Measurements from ENCODE around the gene MT2A. TPM values are rescaled to one million over a fixed set of nuclear protein-coding genes. Genes with fewer than 3 reads are reported as not detected.

Gene MT2A
- total and polyA plus RNA-seq, 10 donors: 25.3 to 176 (median 60.5) TPM

DNA sequence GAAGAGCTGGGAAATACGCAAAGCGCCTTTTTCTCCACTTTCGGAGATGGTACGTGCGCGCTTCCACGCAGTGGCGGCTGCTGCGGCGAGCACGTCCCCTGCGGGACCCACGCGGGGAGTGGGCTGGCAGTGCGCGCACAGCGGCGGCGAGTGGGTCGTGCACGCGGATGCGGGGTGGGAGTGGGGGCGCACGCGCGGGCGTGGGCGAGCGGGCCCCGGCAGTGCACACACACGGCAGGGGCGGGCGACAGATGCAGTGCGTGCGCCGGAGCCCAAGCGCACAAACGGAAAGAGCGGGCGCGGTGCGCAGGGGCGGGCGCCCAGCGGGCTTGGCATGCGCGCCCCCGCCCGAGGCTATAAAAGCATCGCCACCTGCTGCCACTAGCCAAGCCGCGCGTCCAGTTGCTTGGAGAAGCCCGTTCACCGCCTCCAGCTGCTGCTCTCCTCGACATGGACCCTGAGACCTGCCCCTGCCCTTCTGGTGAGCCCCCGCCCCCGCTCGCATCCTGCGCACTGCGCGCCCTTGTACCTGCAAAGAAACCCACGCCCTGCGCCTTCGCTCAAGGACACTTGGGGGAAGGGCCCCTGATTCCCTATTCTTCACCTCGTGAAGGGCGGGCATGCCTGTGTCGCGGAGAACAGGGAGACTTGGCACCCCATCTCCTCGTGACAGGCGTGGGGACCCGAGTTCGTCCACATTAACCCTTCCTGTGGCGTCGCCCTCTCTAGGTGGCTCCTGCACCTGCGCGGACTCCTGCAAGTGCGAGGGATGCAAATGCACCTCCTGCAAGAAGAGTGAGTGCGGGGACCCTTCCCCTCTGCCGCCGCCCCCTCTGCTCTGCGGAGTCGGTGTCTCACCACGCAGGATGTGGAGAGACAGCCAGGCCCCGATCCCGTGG, 19.0 kb upstream of the MT2A start, which contains the start of gene MT3:
MT3 (plus strand) TSS at position 388 of the 899 bp plus-strand sequence; CDS start at position 451, 63 bp downstream.
- intact Hi-C loops (cut with DNase I; ENCODE audit: low total_unique reads): no loop called here
- Histone ChIP-seq H3K27me3 (replicated peaks in 1 of 7) (peaks cover 0 to 54% (median 23%) of the 10 kb centered on the region in 7 donors), H3K36me3 (no peaks in the 10 kb centered on the region), H3K4me3 (peak within 1 kb of the TSS; percentile 23 to 69 (median 36)), H3K4me1 (peaks cover 8 to 16% (median 13%) of the 10 kb centered on the region in 6 donors), H3K27ac (no peak within 1 kb of the TSS), H3K9me3 (peaks cover 0 to 6% (median 0%) of the 10 kb centered on the region in 8 donors)
- WGBS, 5 donors: 5 to 10% (median 5%) methylated on average over 30 to 87 of the region's 87 CpGs
- no peak for DNase-seq
- TF ChIP-seq POLR2A (IDR thresholded peaks at IDR 0.05) (no peak), CTCF (IDR thresholded peaks at IDR 0.05 in 8 of 11, conservative IDR thresholded peaks at IDR 0.05 in 3 of 11) (no peak), POLR2AphosphoS5 (IDR thresholded peaks at IDR 0.05) (no peak)

DNA sequence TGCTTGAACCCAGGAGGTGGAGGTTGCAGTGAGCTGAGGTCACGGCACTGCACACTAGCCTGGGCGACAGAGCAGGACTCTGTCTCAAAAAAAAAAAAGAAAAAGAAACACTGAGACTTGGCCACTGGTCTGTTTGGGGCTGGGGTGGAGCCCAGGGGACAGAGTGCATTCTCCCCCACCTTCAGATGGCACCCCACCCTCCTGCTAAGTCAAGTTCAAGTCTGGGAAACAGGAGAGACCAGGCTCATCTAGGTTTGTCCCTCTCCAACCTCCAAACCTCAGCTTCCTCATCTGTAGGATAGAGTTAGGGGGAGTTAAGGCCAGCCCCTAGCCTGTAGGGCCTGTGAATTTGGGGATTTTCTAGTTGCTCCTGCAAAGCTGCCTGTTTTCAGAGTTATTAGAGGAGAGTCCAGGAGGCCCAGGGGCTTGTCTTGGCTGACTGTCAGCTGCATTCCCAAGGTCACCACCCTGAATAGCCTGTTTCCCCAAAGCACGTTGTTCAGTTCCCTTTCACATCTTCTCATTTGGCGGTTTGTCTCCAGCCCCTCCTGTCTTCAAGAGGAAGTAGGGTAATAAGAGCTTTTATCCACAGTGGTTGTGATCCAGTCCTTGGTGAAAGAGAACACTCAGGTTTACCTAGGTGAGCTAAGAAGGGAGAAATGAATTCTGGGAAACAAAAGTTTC, 16.9 kb upstream of the MT2A start:
- DNase-seq: no peak
- peaks cover 0 to 44% (median 23%) of the 10 kb centered on the region in 7 donors for H3K27me3 ChIP-seq (replicated peaks in 1 of 7)
- WGBS, 5 donors: 41 to 48% (median 46%) methylated on average over 4 of the region's 4 CpGs
- H3K36me3 ChIP-seq: no peaks in the 10 kb centered on the region
- H3K4me1 ChIP-seq: peaks cover 8 to 16% (median 13%) of the 10 kb centered on the region in 6 donors
- peaks cover 0 to 6% (median 0%) of the 10 kb centered on the region in 8 donors for H3K9me3 ChIP-seq
- no peak overlapping the region for H3K27ac ChIP-seq
- TF ChIP-seq POLR2A (IDR thresholded peaks at IDR 0.05) (no peak), POLR2AphosphoS5 (IDR thresholded peaks at IDR 0.05) (no peak), CTCF (IDR thresholded peaks at IDR 0.05 in 8 of 11, conservative IDR thresholded peaks at IDR 0.05 in 3 of 11) (no peak)
- intact Hi-C loops (cut with DNase I; ENCODE audit: low total_unique reads): no loop called here
- no peak overlapping the region for H3K4me3 ChIP-seq

DNA sequence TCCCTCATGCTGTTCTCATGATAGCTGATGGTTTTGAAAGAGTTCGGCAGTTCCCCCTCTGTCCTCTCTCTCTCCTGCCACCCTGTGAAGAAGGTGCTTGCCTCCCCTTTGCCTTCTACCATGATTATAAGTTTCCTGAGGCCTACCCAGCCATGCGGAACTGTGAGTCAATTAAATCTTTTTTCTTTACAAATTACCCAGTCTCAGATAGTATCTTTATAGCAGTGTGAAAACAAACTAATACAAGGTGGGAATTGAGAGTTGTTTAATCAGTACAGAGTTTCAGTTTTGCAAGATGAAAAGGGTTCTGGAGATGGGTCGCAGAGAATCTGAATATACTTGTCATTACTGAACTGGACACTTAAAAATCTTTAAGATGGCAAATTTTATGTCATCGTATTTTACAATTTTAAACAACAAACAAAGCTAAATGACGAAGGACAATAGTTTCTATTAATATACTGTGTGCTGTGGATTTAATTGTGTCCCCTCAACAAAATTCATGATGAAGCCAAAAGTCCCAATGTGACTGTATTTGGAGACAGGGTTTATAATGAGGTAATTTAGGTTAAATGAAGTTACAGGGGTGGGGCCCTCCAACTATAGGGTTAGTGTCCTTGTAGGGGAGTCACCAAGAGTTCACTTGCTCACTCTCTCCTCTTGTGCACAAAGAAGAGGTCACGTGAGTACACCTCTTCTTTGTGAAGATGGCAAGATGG, 14.7 kb upstream of the MT2A start:
- Histone ChIP-seq H3K27ac (no peak overlapping the region), H3K4me3 (no peak overlapping the region), H3K36me3 (no peaks in the 10 kb centered on the region), H3K27me3 (replicated peaks in 1 of 7) (peaks cover 0 to 29% (median 20%) of the 10 kb centered on the region in 7 donors), H3K9me3 (peaks cover 0 to 6% (median 0%) of the 10 kb centered on the region in 8 donors), H3K4me1 (peaks cover 8 to 15% (median 12%) of the 10 kb centered on the region in 6 donors)
- intact Hi-C loops (cut with DNase I; ENCODE audit: low total_unique reads): no loop called here
- no peak for TF ChIP-seq POLR2A (IDR thresholded peaks at IDR 0.05)
- no peak for TF ChIP-seq POLR2AphosphoS5 (IDR thresholded peaks at IDR 0.05)
- no peak for TF ChIP-seq CTCF (IDR thresholded peaks at IDR 0.05 in 8 of 11, conservative IDR thresholded peaks at IDR 0.05 in 3 of 11)
- WGBS, 5 donors: 72 to 93% (median 87%) methylated on average over 6 of the region's 6 CpGs
- no peak for DNase-seq
